ENCODE measurements around the gene LLGL1. TPM values are rescaled to one million over a fixed set of nuclear protein-coding genes. Genes with fewer than 3 reads are reported as not detected.

Gene LLGL1
- total RNA-seq, 1 donor from 2014 or later = 84.6 TPM

DNA sequence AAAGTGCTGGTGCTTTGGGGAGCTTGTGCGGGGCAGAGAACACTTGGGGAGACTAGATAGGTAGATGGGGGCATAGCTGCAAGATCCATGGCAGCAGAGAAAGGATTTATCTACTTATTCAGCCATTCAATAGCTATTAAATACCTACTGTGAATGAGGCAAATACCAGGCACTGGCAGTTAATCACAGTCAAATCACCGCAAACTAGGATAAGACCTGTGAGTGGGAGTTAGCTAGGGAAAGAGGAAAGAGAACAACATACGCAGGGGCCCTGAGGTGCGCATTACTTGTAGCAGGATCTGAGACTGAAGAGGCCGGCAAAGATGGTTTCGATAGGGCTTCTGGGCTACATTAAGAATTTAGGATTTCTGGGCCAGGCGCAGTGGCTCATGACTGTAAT is 45.6 kb upstream of the LLGL1 start:
- DNase-seq = no peak
- TF ChIP-seq, protein P1, sequence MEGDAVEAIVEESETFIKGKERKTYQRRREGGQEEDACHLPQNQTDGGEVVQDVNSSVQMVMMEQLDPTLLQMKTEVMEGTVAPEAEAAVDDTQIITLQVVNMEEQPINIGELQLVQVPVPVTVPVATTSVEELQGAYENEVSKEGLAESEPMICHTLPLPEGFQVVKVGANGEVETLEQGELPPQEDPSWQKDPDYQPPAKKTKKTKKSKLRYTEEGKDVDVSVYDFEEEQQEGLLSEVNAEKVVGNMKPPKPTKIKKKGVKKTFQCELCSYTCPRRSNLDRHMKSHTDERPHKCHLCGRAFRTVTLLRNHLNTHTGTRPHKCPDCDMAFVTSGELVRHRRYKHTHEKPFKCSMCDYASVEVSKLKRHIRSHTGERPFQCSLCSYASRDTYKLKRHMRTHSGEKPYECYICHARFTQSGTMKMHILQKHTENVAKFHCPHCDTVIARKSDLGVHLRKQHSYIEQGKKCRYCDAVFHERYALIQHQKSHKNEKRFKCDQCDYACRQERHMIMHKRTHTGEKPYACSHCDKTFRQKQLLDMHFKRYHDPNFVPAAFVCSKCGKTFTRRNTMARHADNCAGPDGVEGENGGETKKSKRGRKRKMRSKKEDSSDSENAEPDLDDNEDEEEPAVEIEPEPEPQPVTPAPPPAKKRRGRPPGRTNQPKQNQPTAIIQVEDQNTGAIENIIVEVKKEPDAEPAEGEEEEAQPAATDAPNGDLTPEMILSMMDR (IDR thresholded peaks at IDR 0.05; ENCODE audit: partially characterized antibody, unreplicated experiment) = no peak
- Mint-ChIP-seq H3K27me3 (ENCODE audit: unreplicated experiment) (peaks cover 1% of the 10 kb centered on the region), H3K4me3 (ENCODE audit: unreplicated experiment) (no peak overlapping the region), H3K9me3 (ENCODE audit: unreplicated experiment) (peaks cover 5% of the 10 kb centered on the region), H3K4me1 (ENCODE audit: low read depth, unreplicated experiment) (peaks cover 2% of the 10 kb centered on the region), H3K27ac (ENCODE audit: unreplicated experiment) (no peak overlapping the region), H3K36me3 (ENCODE audit: unreplicated experiment) (no peaks in the 10 kb centered on the region)

DNA sequence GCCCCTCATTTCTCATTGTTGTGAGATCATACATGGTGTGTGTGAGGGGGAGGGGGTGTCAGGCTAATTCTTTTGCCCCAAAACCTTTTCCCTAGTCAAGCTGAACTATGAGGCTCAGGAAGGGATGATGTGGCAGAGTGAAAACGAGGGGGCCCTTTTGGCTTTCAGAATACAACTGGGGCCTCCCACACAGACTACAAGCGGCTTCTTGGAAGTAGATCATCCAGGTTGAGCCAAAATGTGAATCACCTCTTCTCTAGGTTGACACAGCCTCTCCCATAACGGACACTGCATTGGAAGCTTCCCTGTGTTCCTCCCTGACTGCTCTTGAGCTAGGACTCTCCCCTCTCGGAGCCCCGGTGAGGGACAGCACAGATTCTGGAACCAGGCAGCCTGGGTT is 44.1 kb upstream of the LLGL1 start:
- Mint-ChIP-seq H3K36me3 (ENCODE audit: unreplicated experiment) (no peaks in the 10 kb centered on the region), H3K4me1 (ENCODE audit: low read depth, unreplicated experiment) (peaks cover 5% of the 10 kb centered on the region), H3K4me3 (ENCODE audit: unreplicated experiment) (no peak overlapping the region), H3K27ac (ENCODE audit: unreplicated experiment) (no peak overlapping the region), H3K9me3 (ENCODE audit: unreplicated experiment) (peaks cover 7% of the 10 kb centered on the region), H3K27me3 (ENCODE audit: unreplicated experiment) (peaks cover 4% of the 10 kb centered on the region)
- no peak for DNase-seq
- TF ChIP-seq, protein P1 (IDR thresholded peaks at IDR 0.05; ENCODE audit: partially characterized antibody, unreplicated experiment) = no peak

DNA sequence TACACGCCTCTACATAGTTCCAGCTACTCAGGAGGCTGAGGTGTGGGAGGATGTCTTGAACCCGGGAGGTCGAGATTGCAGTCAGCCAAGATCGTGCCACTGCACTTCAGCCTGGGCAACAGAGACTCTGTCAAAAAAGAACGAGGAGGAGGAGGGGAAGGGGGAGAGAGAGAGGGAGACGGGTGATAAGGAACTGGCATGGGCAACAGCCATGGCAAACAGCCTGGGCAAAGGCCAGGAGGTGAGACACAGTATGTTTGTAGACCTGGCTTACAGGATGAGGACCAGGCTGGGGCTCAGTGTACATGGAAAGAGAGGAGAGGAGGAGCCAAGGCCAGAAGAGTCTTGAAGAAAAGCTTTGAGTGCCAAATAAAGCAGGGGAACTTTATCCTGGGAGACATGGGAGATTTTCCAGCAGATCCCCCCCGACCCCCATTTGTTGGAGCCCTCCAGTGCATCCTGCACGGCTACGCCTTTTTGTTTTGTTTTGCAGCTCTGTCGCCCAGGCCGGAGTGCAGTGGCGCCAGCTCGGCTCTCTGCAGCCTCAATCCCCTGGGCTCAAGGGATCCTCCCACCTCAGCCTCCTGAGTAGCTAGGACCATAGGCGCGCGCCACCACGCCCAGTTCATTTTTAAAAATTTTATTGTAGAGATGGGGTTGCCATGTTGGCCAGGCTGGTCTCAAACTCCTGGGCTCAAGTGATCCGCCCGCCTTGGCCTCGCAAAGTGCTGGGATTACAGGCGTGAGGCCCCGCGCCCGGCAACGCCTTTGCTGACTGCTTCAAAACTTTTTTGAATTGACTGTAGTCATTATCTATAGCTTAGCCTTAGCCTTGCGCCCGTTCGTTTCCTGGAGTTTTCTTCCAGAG is 43.1 kb upstream of the LLGL1 start:
- DNase-seq = no peak
- Mint-ChIP-seq H3K4me1 (ENCODE audit: low read depth, unreplicated experiment) (peaks cover 12% of the 10 kb centered on the region), H3K27me3 (ENCODE audit: unreplicated experiment) (peaks cover 4% of the 10 kb centered on the region), H3K4me3 (ENCODE audit: unreplicated experiment) (peak overlapping the region; percentile 91), H3K9me3 (ENCODE audit: unreplicated experiment) (peaks cover 7% of the 10 kb centered on the region), H3K27ac (ENCODE audit: unreplicated experiment) (peak overlapping the region; percentile 75), H3K36me3 (ENCODE audit: unreplicated experiment) (no peaks in the 10 kb centered on the region)
- TF ChIP-seq, protein P1 (IDR thresholded peaks at IDR 0.05; ENCODE audit: partially characterized antibody, unreplicated experiment) = no peak

DNA sequence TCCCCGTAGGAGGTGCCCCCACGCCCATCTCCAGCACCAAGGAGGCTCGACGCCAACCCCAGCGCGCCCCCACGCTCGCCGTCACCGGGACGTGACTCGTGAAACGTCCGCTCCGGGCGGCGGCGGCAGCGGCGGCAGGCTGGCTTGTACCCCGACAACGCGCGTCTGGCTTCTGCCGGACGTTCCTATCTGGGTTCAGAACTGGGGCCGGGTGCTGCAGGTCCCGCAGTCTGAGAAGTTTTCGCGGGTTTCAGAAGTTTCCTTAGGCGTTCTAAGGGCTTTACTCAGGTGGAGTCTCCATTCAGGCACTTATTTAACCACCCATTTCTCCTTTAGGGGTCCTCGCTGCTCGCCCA is 42.5 kb upstream of the LLGL1 start:
- Mint-ChIP-seq H3K27me3 (ENCODE audit: unreplicated experiment) (peaks cover 4% of the 10 kb centered on the region), H3K4me1 (ENCODE audit: low read depth, unreplicated experiment) (peaks cover 16% of the 10 kb centered on the region), H3K4me3 (ENCODE audit: unreplicated experiment) (peak overlapping the region; percentile 91), H3K36me3 (ENCODE audit: unreplicated experiment) (no peaks in the 10 kb centered on the region), H3K27ac (ENCODE audit: unreplicated experiment) (peak overlapping the region; percentile 97), H3K9me3 (ENCODE audit: unreplicated experiment) (peaks cover 7% of the 10 kb centered on the region)
- DNase-seq = peak; percentile 72
- TF ChIP-seq, protein P1 (IDR thresholded peaks at IDR 0.05; ENCODE audit: partially characterized antibody, unreplicated experiment) = no peak
